ENCODE data around the gene SH3TC2.

- TF ChIP-seq POLR2A (IDR thresholded peaks at IDR 0.05) (no peak), CTCF (IDR thresholded peaks at IDR 0.05) (no peak)
These were observed 94.6 kb downstream of the SH3TC2 start for GRCh38 chr5:148968311-148968710.
